SK-N-SH (cell line): ENCODE data around the gene AHNAK2. TPM values are rescaled to one million over a fixed set of nuclear protein-coding genes. Genes with fewer than 3 reads are reported as not detected.

Experiments used
- CTCF ChIA-PET: fragments of 300-600, 350-600 bp; formaldehyde crosslinking; extraction: SDS; loops from one replicate; lab custom pipeline; 2021; lab: Yijun Ruan, JAX
- POLR2A ChIA-PET: fragments of 350-600 bp; sonication (Branson Sonifier 250); formaldehyde crosslinking; extraction: SDS; loops from one replicate; lab custom pipeline; 2020; ENCODE audit warnings: antibody characterized with exemption, inconsistent platforms; lab: Yijun Ruan, JAX
- DNase-seq: peaks from one replicate; pipeline ENCODE4 v3.0.0; 2012
- H2AFZ ChIP-seq: fragments of 200-600 bp; sonication (generic); 2 replicates; pipeline ENCODE4 v1.8.1; 2016; ENCODE audit warnings: antibody characterized with exemption, mild to moderate bottlenecking, low read depth
- H3F3A ChIP-seq: fragments of 200-600 bp; sonication (generic); replicated peaks from 2 replicates; pipeline ENCODE3; 2016; ENCODE audit warnings: antibody characterized with exemption, mild to moderate bottlenecking; ENCODE audit not compliant: insufficient read depth
- H3K27ac ChIP-seq, 2 experiments: fragments of 200-500 bp in 1 of 2; fragments of 200-600 bp in 1 of 2; sonication (Bioruptor generic) in 1 of 2; sonication (generic), shearing (Covaris generic) in 1 of 2; 2 replicates each; pipeline versions ENCODE4 v1.5.1 to v1.6.1; 2014 to 2016; ENCODE audit warnings: low read depth in 2 of 2, inconsistent platforms in 1 of 2, low read length in 1 of 2, mild to moderate bottlenecking in 1 of 2, mixed read lengths in 1 of 2
- H3K27me3 ChIP-seq: fragments of 200-600 bp; sonication (generic), shearing (Covaris generic); 2 replicates; pipeline ENCODE4 v1.6.1; 2016; ENCODE audit warnings: mixed run types; ENCODE audit not compliant: insufficient read depth
- H3K36me3 ChIP-seq, 2 experiments: fragments of 200-500 bp in 1 of 2; fragments of 200-600 bp in 1 of 2; sonication (Bioruptor generic) in 1 of 2; sonication (generic) in 1 of 2; replicated peaks in 1 of 2; 2 replicates each; pipeline versions ENCODE3 to v1.5.1; 2014 to 2016; ENCODE audit warnings: low read length in 1 of 2, mild to moderate bottlenecking in 1 of 2; ENCODE audit not compliant: insufficient read depth in 2 of 2, control insufficient read depth in 1 of 2
- H3K4me1 ChIP-seq, 2 experiments: fragments of 200-500 bp in 1 of 2; fragments of 200-600 bp in 1 of 2; sonication (Bioruptor generic) in 1 of 2; sonication (generic), shearing (Covaris generic) in 1 of 2; 2 replicates each; pipeline versions ENCODE4 v1.5.1 to v1.6.1; 2014 to 2016; ENCODE audit warnings: low read depth in 1 of 2, low read length in 1 of 2, mixed run types in 1 of 2; ENCODE audit not compliant: insufficient read depth in 2 of 2, control insufficient read depth in 1 of 2
- H3K4me2 ChIP-seq: fragments of 200-600 bp; sonication (generic), shearing (Covaris generic); 2 replicates; pipeline ENCODE4 v1.6.1; 2017; ENCODE audit warnings: mixed run types
- H3K4me3 ChIP-seq, 2 experiments: fragments of 200-500 bp in 1 of 2; fragments of 200-600 bp in 1 of 2; sonication (Bioruptor generic) in 1 of 2; sonication (generic), shearing (Covaris generic) in 1 of 2; 2 replicates each; pipeline versions ENCODE4 v1.5.1 to v1.8.1; 2014 to 2016; ENCODE audit warnings: low read depth in 2 of 2, inconsistent platforms in 1 of 2, low read length in 1 of 2, mild to moderate bottlenecking in 1 of 2, mixed read lengths in 1 of 2, moderate library complexity in 1 of 2
- H3K79me2 ChIP-seq: fragments of 200-600 bp; sonication (generic); 2 replicates; pipeline ENCODE4 v1.8.1; 2017; ENCODE audit warnings: mild to moderate bottlenecking; ENCODE audit not compliant: insufficient read depth
- H3K9ac ChIP-seq: fragments of 200-600 bp; sonication (generic); 2 replicates; pipeline ENCODE4 v1.6.1; 2017; ENCODE audit warnings: mixed run types
- H3K9me2 ChIP-seq: fragments of 200-600 bp; sonication (generic); 2 replicates; pipeline ENCODE4 v1.6.1; 2017; ENCODE audit warnings: mixed run types
- H3K9me3 ChIP-seq: fragments of 200-600 bp; sonication (generic); 2 replicates; pipeline ENCODE4 v1.6.1; 2017; ENCODE audit warnings: mixed run types, mild to moderate bottlenecking, moderate library complexity
- H4K20me1 ChIP-seq: fragments of 200-600 bp; sonication (generic); 2 replicates; pipeline ENCODE4 v1.6.1; 2017; ENCODE audit warnings: mild to moderate bottlenecking, mixed run types; ENCODE audit not compliant: insufficient read depth
- CTCF ChIP-seq: fragments of 200-600 bp; sonication (generic); IDR thresholded peaks from 2 replicates; pipeline ENCODE4 v1.6.1; 2017; ENCODE audit warnings: antibody characterized with exemption, mild to moderate bottlenecking, moderate library complexity
- ELF1 ChIP-seq: IDR thresholded peaks from 2 replicates; pipeline ENCODE4 v1.4.0; 2012
- FOSL2 ChIP-seq: IDR thresholded peaks from 2 replicates; pipeline ENCODE4 v1.4.0; 2012; ENCODE audit warnings: low read depth, mild to moderate bottlenecking, moderate library complexity, borderline replicate concordance
- FOXJ3 ChIP-seq: sonication (generic); formaldehyde crosslinking; IDR thresholded peaks from 2 replicates; pipeline ENCODE4 v1.5.1; 2020; ENCODE audit warnings: mild to moderate bottlenecking, missing genetic modification reagents
- GABPA ChIP-seq: IDR thresholded peaks from 2 replicates; pipeline ENCODE4 v1.4.0; 2012; ENCODE audit warnings: low read depth, mild to moderate bottlenecking
- GATA2 ChIP-seq: sonication (generic); formaldehyde crosslinking; IDR thresholded peaks from 2 replicates; pipeline ENCODE4 v1.5.0; 2020; ENCODE audit warnings: mild to moderate bottlenecking, missing genetic modification reagents
- IRF3 ChIP-seq: fragments of 150-350 bp; IDR thresholded peaks from 2 replicates; pipeline ENCODE4 v1.6.1; 2016; ENCODE audit warnings: mild to moderate bottlenecking, low read depth, low read length
- JUND ChIP-seq: IDR thresholded peaks from 2 replicates; pipeline ENCODE4 v1.4.0; 2012
- MEF2A ChIP-seq: IDR thresholded peaks from 2 replicates; pipeline ENCODE4 v1.4.0; 2012; ENCODE audit warnings: low read depth, borderline replicate concordance
- NFIC ChIP-seq: IDR thresholded peaks from 2 replicates; pipeline ENCODE4 v1.4.0; 2012; ENCODE audit warnings: borderline replicate concordance
- POLR2AphosphoS5 ChIP-seq: IDR thresholded peaks from 2 replicates; pipeline ENCODE4 v1.6.1; 2012; ENCODE audit warnings: low read depth, low read length
- RAD21 ChIP-seq: IDR thresholded peaks from 2 replicates; pipeline ENCODE4 v1.6.1; 2012; ENCODE audit warnings: mild to moderate bottlenecking, low read length
- RFX5 ChIP-seq: IDR thresholded peaks from 2 replicates; pipeline ENCODE4 v1.6.1; 2012; ENCODE audit warnings: mild to moderate bottlenecking, improper control_type of control experiment, low read length
- TCF12 ChIP-seq: IDR thresholded peaks from 2 replicates; pipeline ENCODE4 v1.4.0; 2012
- USF1 ChIP-seq: IDR thresholded peaks from 2 replicates; pipeline ENCODE4 v1.4.0; 2012; ENCODE audit warnings: low read depth, borderline replicate concordance
- USF2 ChIP-seq: fragments of 150-350 bp; IDR thresholded peaks from 2 replicates; pipeline ENCODE4 v1.6.1; 2017; ENCODE audit warnings: antibody characterized with exemption, low read length, low read depth, borderline replicate concordance
- YY1 ChIP-seq: IDR thresholded peaks from 2 replicates; pipeline ENCODE4 v1.4.0; 2012; ENCODE audit warnings: low read depth, mild to moderate bottlenecking
- WGBS: methylation state at CpG from one replicate; pipeline ENCODE4 v1.1.6; 2017; ENCODE audit warnings: low lambda C conversion rate; 5-methylcytosine and 5-hydroxymethylcytosine counted together
- polyA plus RNA-seq, 3 experiments: library from polyadenylated mRNA; depleted of rRNA; stranded (reverse); fragments of >200 nt; gene quantifications; 2 replicates each; pipeline ENCODE4 v1.2.3, GENCODE V29; 2012

The AHNAK2 gene
- polyA plus RNA-seq, 1 of the 3 experiments (the other 2 are of a cell fraction): 33.5 TPM

- no peak overlapping the region for H3K27ac ChIP-seq
- H3K27me3 ChIP-seq: no peaks in the 10 kb centered on the region
- no peak overlapping the region for H3K4me3 ChIP-seq
- H2AFZ ChIP-seq: no peak overlapping the region
- ChIA-PET POLR2A (no interaction called here), CTCF (interaction anchor here (1.0 to 1.6 kb wide), 3 partner anchors 71 to 148 kb away, joined by 3 to 9 read pairs (median 5); no protein-coding TSS in a partner anchor)
- no peak overlapping the region for H3K4me2 ChIP-seq
- no peaks in the 10 kb centered on the region for H3F3A ChIP-seq
- no peaks in the 10 kb centered on the region for H4K20me1 ChIP-seq
- H3K36me3 ChIP-seq: no peaks in the 10 kb centered on the region
- H3K9me3 ChIP-seq: no peaks in the 10 kb centered on the region
- TF ChIP-seq YY1 (no peak), USF1 (no peak), FOXJ3 (CRISPR knock-in tag) (no peak), POLR2AphosphoS5 (no peak), GABPA (no peak), IRF3 (no peak), NFIC (no peak), FOSL2 (no peak), GATA2 (no peak)
- WGBS: 95% methylated on average over 7 of the region's 7 CpGs
- H3K79me2 ChIP-seq: no peaks in the 10 kb centered on the region
- peaks cover 0 to 6% of the 10 kb centered on the region in 2 experiments; a peak in 1 of 4 replicates for H3K4me1 ChIP-seq
- DNase-seq: peak; percentile 21
- H3K9ac ChIP-seq: no peak overlapping the region
- no peaks in the 10 kb centered on the region for H3K9me2 ChIP-seq
These were observed 80.0 kb downstream of the AHNAK2 start for GRCh38 chr14:104898195-104898558.

GRCh38 chr14:104897330-104898194 is 80.6 kb downstream of the AHNAK2 start:
- Histone ChIP-seq H3K4me2 (no peak overlapping the region), H3K36me3 (no peaks in the 10 kb centered on the region), H3F3A (no peaks in the 10 kb centered on the region), H3K9ac (no peak overlapping the region), H3K79me2 (no peaks in the 10 kb centered on the region), H4K20me1 (no peaks in the 10 kb centered on the region), H3K9me3 (no peaks in the 10 kb centered on the region), H2AFZ (no peak overlapping the region), H3K27me3 (no peaks in the 10 kb centered on the region), H3K9me2 (no peaks in the 10 kb centered on the region), H3K27ac (no peak overlapping the region), H3K4me3 (no peak overlapping the region), H3K4me1 (peaks cover 0 to 6% of the 10 kb centered on the region in 2 experiments; a peak in 1 of 4 replicates)
- 83% methylated on average over 18 of the region's 37 CpGs for WGBS
- no peak for TF ChIP-seq ELF1
- no peak for TF ChIP-seq RFX5
- TF ChIP-seq USF2: no peak
- TF ChIP-seq JUND: no peak
- TF ChIP-seq RAD21: no peak
- no peak for TF ChIP-seq POLR2AphosphoS5
- TF ChIP-seq CTCF: no peak
- TF ChIP-seq TCF12: no peak
- no peak for TF ChIP-seq YY1
- TF ChIP-seq FOSL2: no peak
- no peak for TF ChIP-seq MEF2A
- ChIA-PET POLR2A (no interaction called here), CTCF (interaction anchor here (0.8 to 6.7 kb wide), 9 partner anchors 30 to 176 kb away, joined by 3 to 51 read pairs (median 8); no protein-coding TSS in a partner anchor)
- DNase-seq: peak; percentile 27
